Measurements from ENCODE around the gene RITA1. TPM values are rescaled to one million over a fixed set of nuclear protein-coding genes. Genes with fewer than 3 reads are reported as not detected.
"Not testable (repeated sequence)": the region's sequence is repeated elsewhere in the genome, so short reads cannot be mapped to it uniquely, and the experiment has no call there.

Gene RITA1
- total and polyA plus RNA-seq, 8 donors = 4.1 to 19.2 (median 9.9) TPM

- no peak overlapping the region for H3K4me3 ChIP-seq
- peaks cover 12 to 28% (median 15%) of the 10 kb centered on the region in 4 donors for H3K4me1 ChIP-seq
- WGBS, 5 donors = 78 to 85% (median 82%) methylated on average over 12 of the region's 12 CpGs
- peak overlapping the region in 2 of 5 donors; percentile 74 to 84 for H3K27ac ChIP-seq
- TF ChIP-seq POLR2AphosphoS5 (IDR thresholded peaks at IDR 0.05) (no peak), CTCF (IDR thresholded peaks at IDR 0.05) (no peak), POLR2A (IDR thresholded peaks at IDR 0.05) (no peak), EP300 (IDR thresholded peaks at IDR 0.05) (no peak)
- no peaks in the 10 kb centered on the region for H3K9me3 ChIP-seq
- intact Hi-C loops (cut with DNase I; ENCODE audit: low total_unique reads) = no loop called here
- peak in 1 of 2 donors; percentile 1 for DNase-seq
- H3K36me3 ChIP-seq = no peaks in the 10 kb centered on the region
- H3K27me3 ChIP-seq = peaks cover 7 to 51% (median 20%) of the 10 kb centered on the region in 3 donors
Measured at GRCh38 chr12:113137861-113138783, 47.4 kb upstream of the RITA1 start.

GRCh38 chr12:113138826-113139225 lies 46.7 kb upstream of the RITA1 start:
- Histone ChIP-seq H3K4me3 (no peak overlapping the region), H3K27ac (no peak overlapping the region), H3K36me3 (no peaks in the 10 kb centered on the region), H3K9me3 (no peaks in the 10 kb centered on the region), H3K4me1 (peaks cover 12 to 34% (median 15%) of the 10 kb centered on the region in 4 donors), H3K27me3 (peaks cover 7 to 44% (median 20%) of the 10 kb centered on the region in 3 donors)
- peak in 1 of 2 donors; percentile 1 for DNase-seq
- no peak for TF ChIP-seq CTCF (IDR thresholded peaks at IDR 0.05)
- TF ChIP-seq POLR2AphosphoS5 (IDR thresholded peaks at IDR 0.05) = no peak
- TF ChIP-seq EP300 (IDR thresholded peaks at IDR 0.05) = no peak
- WGBS, 5 donors = 76 to 95% (median 81%) methylated on average over 3 of the region's 3 CpGs
- intact Hi-C loops (cut with DNase I; ENCODE audit: low total_unique reads) = no loop called here

- 76 to 85% (median 80%) methylated on average over 5 to 7 of the region's 7 CpGs for WGBS, 5 donors
- no peak for TF ChIP-seq POLR2AphosphoS5 (IDR thresholded peaks at IDR 0.05)
- no peak for TF ChIP-seq EP300 (IDR thresholded peaks at IDR 0.05)
- no peak for TF ChIP-seq POLR2A (IDR thresholded peaks at IDR 0.05)
- TF ChIP-seq CTCF (IDR thresholded peaks at IDR 0.05) = no peak
- intact Hi-C loops (cut with DNase I; ENCODE audit: low total_unique reads) = no loop called here
Measured at GRCh38 chr12:113140706-113141105, 44.8 kb upstream of the RITA1 start.

GRCh38 chr12:113141716-113142115 lies 43.8 kb upstream of the RITA1 start:
- H3K4me3 ChIP-seq = not testable (repeated sequence)

More at GRCh38 chr12:113140706-113141105, 44.8 kb upstream of the RITA1 start:
- H3K4me1 ChIP-seq = peaks cover 7 to 28% (median 12%) of the 10 kb centered on the region in 4 donors
- no peak overlapping the region for H3K27ac ChIP-seq
- H3K4me3 ChIP-seq = no peak overlapping the region
- H3K9me3 ChIP-seq = no peaks in the 10 kb centered on the region
- H3K27me3 ChIP-seq = peaks cover 4 to 25% (median 6%) of the 10 kb centered on the region in 3 donors
- no peak for DNase-seq
- H3K36me3 ChIP-seq = no peaks in the 10 kb centered on the region

More at GRCh38 chr12:113141716-113142115, 43.8 kb upstream of the RITA1 start:
- intact Hi-C loops (cut with DNase I; ENCODE audit: low total_unique reads); DNase-seq; H3K9me3 ChIP-seq; H3K36me3 ChIP-seq: not testable (repeated sequence)
- peaks cover 2 to 19% (median 8%) of the 10 kb centered on the region in 4 donors for H3K4me1 ChIP-seq
- peaks cover 0 to 15% (median 0%) of the 10 kb centered on the region in 3 donors for H3K27me3 ChIP-seq
- WGBS, 5 donors = 64 to 76% (median 70%) methylated on average over 3 of the region's 3 CpGs
- peak overlapping the region; percentile 60 to 74 (median 65) for H3K27ac ChIP-seq
